WERI-Rb-1 (cell line): Measurements from ENCODE around the gene VKORC1.

Experiments
- DNase-seq: peaks from one replicate; pipeline ENCODE4 v3.0.0-alpha.2; 2020
- H3K27ac ChIP-seq: fragments of 250-450 bp; sonication (Bioruptor Pico); 2 replicates; pipeline ENCODE4 v1.5.1; 2020; ENCODE audit warnings: mild to moderate bottlenecking, moderate library complexity
- H3K27me3 ChIP-seq: fragments of 250-450 bp; sonication (Bioruptor Pico); 2 replicates; pipeline ENCODE4 v1.5.1; 2021; ENCODE audit warnings: mild to moderate bottlenecking, low read depth, moderate library complexity; ENCODE audit not compliant: insufficient read depth, severe bottlenecking
- H3K36me3 ChIP-seq: fragments of 250-450 bp; sonication (Bioruptor Pico); 2 replicates; pipeline ENCODE4 v1.5.1; 2020; ENCODE audit warnings: mild to moderate bottlenecking, moderate library complexity
- H3K4me3 ChIP-seq: 2 replicates; pipeline ENCODE4 v1.5.1; 2011; ENCODE audit warnings: low read depth, mild to moderate bottlenecking, control low read depth, low read length
- H3K9me3 ChIP-seq: fragments of 250-450 bp; sonication (Bioruptor Pico); 2 replicates; pipeline ENCODE4 v1.5.1; 2021; ENCODE audit warnings: mild to moderate bottlenecking, moderate library complexity; ENCODE audit not compliant: severe bottlenecking
- TF ChIP-seq, protein P1 (sequence below): IDR thresholded peaks from 2 replicates; pipeline ENCODE4 v1.5.1; 2011; ENCODE audit warnings: low read depth, mild to moderate bottlenecking, control low read depth, inconsistent platforms, low read length

Gene VKORC1

DNA sequence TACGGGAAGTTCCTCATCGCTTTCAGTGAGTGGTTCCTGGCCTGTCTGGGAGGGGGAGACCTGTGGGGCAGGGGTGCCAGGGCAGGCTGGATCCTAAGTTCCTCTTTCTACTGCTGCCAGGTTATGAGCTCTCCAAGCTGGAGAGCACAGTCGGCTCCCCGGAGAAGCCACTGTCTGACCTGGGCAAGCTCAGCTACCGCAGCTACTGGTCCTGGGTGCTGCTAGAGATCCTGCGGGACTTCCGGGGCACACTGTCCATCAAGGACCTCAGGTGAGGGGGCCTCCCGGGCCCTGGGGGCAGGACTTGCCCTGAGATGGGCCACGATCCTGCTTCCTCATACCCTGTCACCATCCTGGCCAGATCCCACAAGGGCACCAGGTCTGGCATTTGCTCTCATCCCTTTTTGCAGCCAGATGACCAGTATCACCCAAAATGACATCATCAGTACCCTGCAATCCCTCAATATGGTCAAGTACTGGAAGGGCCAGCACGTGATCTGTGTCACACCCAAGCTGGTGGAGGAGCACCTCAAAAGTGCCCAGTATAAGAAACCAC lies 35.8 kb upstream of the VKORC1 start:
- TF ChIP-seq, protein P1, sequence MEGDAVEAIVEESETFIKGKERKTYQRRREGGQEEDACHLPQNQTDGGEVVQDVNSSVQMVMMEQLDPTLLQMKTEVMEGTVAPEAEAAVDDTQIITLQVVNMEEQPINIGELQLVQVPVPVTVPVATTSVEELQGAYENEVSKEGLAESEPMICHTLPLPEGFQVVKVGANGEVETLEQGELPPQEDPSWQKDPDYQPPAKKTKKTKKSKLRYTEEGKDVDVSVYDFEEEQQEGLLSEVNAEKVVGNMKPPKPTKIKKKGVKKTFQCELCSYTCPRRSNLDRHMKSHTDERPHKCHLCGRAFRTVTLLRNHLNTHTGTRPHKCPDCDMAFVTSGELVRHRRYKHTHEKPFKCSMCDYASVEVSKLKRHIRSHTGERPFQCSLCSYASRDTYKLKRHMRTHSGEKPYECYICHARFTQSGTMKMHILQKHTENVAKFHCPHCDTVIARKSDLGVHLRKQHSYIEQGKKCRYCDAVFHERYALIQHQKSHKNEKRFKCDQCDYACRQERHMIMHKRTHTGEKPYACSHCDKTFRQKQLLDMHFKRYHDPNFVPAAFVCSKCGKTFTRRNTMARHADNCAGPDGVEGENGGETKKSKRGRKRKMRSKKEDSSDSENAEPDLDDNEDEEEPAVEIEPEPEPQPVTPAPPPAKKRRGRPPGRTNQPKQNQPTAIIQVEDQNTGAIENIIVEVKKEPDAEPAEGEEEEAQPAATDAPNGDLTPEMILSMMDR: no peak
- Histone ChIP-seq H3K27me3 (no peaks in the 10 kb centered on the region), H3K27ac (no peak overlapping the region), H3K9me3 (no peaks in the 10 kb centered on the region), H3K4me3 (no peak overlapping the region), H3K36me3 (peaks cover 49% of the 10 kb centered on the region)
- no peak for DNase-seq

DNA sequence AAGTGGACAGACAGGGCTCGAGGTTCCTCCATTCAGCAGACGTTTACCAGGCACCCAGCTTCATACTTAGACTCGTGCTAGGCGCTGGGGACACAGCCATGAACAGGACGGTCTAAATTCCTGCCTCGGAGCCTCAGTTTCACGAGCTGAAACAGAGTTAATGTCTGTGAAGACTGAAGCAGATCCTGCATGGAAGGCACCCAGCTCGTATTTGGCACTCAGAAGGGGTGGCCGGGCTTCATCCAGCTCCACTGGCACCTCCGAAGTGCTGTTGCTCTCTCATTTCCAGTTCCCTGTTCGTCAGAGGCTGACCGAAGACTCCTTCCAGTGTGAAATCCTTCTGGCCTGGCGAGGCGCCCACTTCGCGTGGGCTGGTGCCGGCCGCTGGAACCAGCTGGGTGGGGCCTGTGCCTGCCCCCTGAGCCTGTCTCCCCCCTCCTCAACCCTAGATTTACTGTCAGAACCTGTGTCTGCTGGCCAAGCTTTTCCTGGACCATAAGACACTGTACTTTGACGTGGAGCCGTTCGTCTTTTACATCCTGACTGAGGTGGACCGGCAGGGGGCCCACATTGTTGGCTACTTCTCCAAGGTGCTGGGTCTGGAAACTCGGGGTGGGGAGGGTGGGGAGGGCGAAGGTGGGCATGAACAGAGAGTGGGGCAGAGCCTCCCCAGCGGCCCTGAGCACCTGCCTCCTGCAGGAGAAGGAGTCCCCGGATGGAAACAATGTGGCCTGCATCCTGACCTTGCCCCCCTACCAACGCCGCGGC lies 35.2 kb upstream of the VKORC1 start:
- Histone ChIP-seq H3K4me3 (no peak overlapping the region), H3K27ac (no peak overlapping the region), H3K36me3 (peaks cover 49% of the 10 kb centered on the region), H3K9me3 (no peaks in the 10 kb centered on the region), H3K27me3 (no peaks in the 10 kb centered on the region)
- TF ChIP-seq, protein P1: no peak
- no peak for DNase-seq

DNA sequence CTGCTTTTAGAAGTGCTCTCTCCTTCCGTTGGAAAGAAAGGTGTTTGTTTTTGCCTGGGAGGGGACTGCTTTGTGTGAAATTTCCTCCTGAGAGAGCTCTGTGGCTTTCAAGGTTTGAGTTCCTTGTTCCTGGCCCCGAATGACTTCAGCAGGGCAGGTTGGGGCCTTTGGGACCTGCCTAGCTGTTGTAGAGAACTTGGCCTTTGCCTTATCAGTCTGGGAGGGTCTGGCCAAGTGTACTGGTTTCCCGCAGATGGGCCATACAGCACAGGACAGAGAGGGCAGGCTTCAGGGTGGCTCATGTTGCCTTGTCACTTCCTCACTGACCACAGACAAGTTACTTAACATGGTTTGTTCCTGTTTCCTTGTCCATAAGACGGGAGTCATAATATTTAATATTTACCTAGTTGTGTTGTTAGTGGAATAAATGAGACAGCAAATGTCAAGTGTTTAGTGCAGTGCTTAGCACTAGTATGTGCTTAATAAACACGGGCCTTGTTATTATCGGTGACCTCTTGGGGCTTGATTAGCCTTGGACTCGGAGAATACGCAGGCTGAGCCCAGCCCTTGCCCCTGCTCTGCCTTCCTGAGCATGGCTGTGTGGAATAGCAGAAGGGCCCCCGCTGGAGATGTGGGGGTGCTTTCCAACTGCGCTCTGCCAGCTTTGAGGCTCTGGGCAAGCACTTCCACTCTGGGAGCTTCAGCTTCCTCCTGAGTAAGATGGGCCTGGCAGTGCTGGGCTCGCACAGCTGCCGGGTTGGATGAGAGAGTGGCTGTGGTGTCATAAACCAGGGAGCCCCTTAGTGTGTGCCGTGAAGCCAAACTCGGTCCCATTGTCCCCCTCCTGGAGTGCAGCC lies 34.3 kb upstream of the VKORC1 start:
- peaks cover 54% of the 10 kb centered on the region for H3K36me3 ChIP-seq
- TF ChIP-seq, protein P1: no peak
- H3K4me3 ChIP-seq: no peak overlapping the region
- no peaks in the 10 kb centered on the region for H3K27me3 ChIP-seq
- no peaks in the 10 kb centered on the region for H3K9me3 ChIP-seq
- no peak for DNase-seq
- no peak overlapping the region for H3K27ac ChIP-seq

DNA sequence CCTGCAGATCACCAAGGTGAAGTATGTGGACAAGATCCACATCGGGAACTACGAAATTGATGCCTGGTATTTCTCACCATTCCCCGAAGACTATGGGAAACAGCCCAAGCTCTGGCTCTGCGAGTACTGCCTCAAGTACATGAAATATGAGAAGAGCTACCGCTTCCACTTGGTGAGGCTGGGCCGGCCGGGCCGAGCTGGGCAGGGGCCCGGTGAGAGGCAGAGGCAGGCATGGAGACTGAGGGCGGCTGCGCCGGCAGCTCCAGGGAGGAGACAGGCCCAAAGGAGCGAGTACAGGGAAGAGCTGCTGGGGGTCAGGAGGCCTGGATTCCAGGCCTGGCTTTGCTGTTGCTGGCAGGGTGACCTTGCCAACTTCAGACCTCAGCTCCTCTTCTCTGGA lies 32.6 kb upstream of the VKORC1 start:
- Histone ChIP-seq H3K27me3 (no peaks in the 10 kb centered on the region), H3K9me3 (no peaks in the 10 kb centered on the region), H3K4me3 (no peak overlapping the region), H3K36me3 (peaks cover 62% of the 10 kb centered on the region), H3K27ac (no peak overlapping the region)
- TF ChIP-seq, protein P1: no peak
- no peak for DNase-seq

- peaks cover 63% of the 10 kb centered on the region for H3K36me3 ChIP-seq
- no peaks in the 10 kb centered on the region for H3K9me3 ChIP-seq
- DNase-seq: no peak
- no peak overlapping the region for H3K4me3 ChIP-seq
- H3K27ac ChIP-seq: no peak overlapping the region
- H3K27me3 ChIP-seq: no peaks in the 10 kb centered on the region
- TF ChIP-seq, protein P1: no peak
These were observed 31.2 kb upstream of the VKORC1 start for GRCh38 chr16:31125844-31126243.
